GM18519 (cell line): Measurements from ENCODE around the gene MAP3K13.
"Not testable (repeated sequence)": the region's sequence is repeated elsewhere in the genome, so short reads cannot be mapped to it uniquely, and the experiment has no call there.

Experiments used
- ATAC-seq: cut with Tn5 transposase; IDR thresholded peaks from one replicate; pipeline ENCODE4 v1.9.1; 2021; ENCODE audit warnings: mild to moderate bottlenecking, moderate library complexity; ENCODE audit not compliant: unreplicated experiment, low FRiP score

MAP3K13 gene

DNA sequence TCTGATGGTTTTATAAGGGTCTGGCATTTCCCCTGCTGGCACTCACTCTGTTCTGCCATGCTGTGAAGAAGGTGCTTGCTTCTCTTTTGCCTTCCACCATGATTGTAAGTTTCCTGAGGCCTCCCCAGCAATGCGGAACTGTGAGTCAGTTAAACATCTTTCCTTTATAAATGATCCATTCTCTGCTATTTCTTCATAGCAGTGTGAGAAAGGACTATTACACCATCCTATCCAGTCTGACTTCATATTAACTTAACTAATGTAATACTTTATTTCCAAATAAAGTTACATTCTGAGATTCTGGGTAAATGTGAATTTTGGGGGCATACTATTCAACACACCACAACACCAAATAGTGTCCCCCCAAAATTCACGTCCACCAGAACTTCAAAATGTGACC is 22.2 kb upstream of the MAP3K13 start:
- ATAC-seq, result no peak

DNA sequence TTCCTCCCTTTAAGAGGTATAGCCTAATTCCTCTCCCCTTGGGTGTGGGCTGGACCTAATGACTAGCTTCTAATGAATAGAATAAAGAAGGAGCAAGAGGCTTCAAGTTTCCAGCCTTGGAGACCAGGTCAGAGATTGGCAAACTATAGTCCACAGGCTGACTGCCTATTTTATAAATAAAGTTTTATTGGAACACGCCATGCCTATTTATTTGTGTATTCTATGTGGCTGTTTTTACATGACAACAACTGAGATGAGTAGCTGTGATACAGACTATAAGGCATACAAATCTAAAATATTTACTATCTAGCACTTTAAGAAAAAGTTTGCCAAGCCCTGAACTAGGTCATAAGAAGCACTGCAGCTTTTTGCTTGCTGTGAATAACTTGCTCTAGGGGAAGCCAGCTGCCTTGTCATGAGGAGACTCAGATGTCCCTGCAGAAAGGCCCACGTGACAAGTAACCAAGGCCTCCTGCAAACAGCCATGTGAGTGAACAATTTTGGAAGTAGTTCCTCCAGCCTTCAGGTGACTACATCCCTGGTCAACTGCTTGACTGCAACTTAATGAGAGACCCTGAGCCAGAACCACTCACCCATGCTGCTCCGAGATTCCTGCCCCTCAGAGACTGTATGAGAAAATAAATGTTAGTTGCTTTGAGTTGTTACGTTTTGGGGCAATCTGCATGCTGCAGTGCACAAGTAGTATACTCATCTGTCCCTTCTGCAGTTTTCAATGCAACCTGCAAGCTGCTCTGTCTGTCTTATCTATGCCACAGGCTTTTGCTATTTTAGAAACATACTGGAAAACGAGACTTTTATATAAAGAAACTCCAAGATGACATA is 21.1 kb upstream of the MAP3K13 start:
- ATAC-seq, result no peak

GRCh38 chr3:185342459-185343174 is 20.3 kb upstream of the MAP3K13 start:
- ATAC-seq, result no peak

GRCh38 chr3:185347399-185347798 is 15.5 kb upstream of the MAP3K13 start:
- ATAC-seq, result no peak

GRCh38 chr3:185350841-185351240 is 12.1 kb upstream of the MAP3K13 start:
- no peak for ATAC-seq

DNA sequence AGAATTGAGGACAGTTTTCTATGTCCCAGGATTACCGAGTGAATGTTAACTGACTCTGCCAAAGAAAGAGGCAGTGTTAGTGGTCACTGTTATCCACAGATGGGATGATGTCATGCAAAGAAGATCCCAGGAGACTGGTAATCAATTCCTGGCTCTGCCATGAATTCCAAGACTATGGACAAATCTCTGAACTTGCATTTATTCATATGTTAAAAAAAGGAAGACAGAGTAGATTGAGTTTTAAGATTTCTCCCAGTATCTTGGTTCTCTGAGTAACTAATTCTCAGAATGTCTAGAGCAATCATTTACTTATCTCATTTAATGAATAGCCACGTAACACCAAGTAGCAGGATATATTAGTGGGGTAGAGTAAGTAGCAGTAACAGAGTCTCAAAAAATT is 11.5 kb upstream of the MAP3K13 start:
- ATAC-seq, result no peak

- ATAC-seq, result no peak
Observed at GRCh38 chr3:185353225-185353624, 9.7 kb upstream of the MAP3K13 start.

GRCh38 chr3:185353823-185354614 is 8.9 kb upstream of the MAP3K13 start:
- peak; percentile 96 for ATAC-seq

DNA sequence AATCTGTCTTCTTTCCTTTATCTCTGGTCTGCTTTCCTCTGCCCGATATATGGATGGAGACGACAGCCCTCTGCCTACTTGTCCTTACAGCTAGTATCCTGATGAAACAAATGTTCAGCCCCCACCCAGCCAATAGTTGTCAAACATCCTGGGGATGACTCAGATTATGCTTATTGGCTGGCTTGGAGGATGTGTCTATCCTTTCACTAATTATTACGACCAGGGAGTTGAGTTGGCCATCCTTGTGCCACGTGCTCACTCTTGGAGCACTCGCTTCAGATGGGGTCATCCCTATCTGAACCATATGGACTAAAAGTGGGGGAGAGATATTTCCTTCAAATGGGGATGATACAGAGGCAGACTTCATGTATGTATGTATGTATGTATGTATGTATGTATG is 6.4 kb upstream of the MAP3K13 start:
- no peak for ATAC-seq

- ATAC-seq, result no peak
Observed at GRCh38 chr3:185361920-185362319, 1.0 kb upstream of the MAP3K13 start.

DNA sequence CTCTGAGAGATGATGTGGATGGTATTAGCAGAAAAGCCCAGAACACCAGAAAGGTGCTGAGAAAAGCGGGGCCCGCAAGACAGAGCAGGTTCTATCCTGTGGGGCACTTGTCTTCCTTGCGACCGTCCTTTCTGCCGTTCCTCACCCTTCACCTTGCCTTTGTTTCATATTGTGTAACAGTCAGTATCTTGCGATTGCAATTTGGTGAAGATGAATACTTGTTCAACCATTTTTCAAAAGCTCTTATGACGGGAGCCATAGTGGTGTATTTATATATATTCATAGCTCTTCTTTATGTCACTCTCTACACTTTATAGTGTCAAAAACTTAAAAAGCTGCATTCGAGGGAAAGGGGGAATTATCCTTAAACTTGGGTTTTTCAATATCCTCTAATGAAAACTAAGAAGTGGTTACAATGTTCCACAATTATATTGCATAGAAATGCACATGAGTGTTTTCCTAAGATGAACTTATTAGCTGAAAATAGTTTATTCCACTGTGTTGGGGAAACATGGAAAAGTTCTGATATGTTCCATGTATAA is 797 bp downstream of the MAP3K13 start:
- no peak for ATAC-seq

DNA sequence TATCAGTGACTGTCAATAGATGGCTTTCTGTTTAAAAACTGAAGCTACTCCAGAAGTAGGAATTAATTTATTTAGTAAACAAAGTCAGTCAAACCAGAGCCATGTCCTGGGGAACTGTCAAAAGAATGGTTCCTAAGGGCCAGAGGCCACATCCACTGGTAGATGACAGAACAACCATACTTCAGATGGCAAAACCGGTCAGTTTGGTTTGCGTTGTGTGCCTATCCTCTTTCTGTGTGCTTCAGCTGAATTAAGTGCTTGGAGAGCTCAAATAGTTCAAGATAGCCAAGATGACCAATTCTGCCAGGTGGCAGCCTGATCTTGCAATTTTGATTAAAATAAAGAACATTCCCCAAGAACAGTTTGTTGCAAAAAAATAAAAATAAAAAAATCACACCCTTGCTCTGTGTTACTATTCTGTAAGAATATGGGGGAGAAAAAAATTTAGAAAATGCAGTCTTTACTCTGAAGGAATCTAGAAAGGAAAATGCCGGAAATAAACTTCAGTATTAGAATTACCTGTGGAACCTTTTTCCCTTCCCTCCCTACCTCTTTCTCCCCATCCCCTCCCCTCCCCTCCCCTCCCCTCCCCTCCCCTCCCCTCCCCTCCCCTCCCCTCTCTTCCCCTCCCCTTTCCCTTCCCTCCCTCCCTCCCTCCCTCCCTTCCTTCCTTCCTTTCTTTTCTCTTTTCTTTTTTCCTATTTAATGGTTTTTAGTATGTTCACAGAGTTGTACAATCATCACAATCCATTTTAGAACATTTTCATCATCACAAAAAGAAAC is 2.5 kb downstream of the MAP3K13 start:
- no peak for ATAC-seq

DNA sequence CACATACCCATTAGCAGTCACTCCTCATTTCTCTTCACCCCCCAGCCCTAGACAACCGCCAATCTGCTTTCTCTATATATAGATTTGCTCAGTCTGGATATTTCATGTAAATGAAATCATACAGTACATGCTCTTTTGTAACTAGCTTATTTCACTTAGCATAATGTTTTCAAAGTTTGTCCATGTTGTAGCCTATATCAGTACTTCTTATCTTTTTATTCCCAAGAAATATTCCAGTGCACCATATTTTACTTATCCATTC is 3.1 kb downstream of the MAP3K13 start:
- no peak for ATAC-seq

DNA sequence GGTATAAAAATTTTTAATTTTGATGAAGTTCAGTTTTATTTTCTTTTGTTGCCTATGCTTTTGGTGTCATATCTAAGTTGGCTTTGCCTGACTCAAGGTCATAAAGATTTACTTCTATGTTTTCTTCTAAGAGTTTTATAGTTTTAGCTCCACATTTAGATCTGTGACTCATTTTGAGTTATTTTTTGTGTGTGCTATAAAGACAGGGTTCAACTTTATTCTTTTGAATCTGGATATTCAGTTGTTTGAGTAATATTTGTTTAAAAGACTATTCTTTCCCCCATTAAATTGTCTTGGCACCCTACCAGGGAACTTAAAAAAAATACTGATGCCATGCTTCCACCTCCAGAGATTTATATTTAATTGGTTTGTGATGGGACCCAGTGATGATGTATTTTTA is 4.0 kb downstream of the MAP3K13 start:
- ATAC-seq, result no peak

GRCh38 chr3:185370349-185370748 is 7.4 kb downstream of the MAP3K13 start:
- ATAC-seq, result not testable (repeated sequence)

DNA sequence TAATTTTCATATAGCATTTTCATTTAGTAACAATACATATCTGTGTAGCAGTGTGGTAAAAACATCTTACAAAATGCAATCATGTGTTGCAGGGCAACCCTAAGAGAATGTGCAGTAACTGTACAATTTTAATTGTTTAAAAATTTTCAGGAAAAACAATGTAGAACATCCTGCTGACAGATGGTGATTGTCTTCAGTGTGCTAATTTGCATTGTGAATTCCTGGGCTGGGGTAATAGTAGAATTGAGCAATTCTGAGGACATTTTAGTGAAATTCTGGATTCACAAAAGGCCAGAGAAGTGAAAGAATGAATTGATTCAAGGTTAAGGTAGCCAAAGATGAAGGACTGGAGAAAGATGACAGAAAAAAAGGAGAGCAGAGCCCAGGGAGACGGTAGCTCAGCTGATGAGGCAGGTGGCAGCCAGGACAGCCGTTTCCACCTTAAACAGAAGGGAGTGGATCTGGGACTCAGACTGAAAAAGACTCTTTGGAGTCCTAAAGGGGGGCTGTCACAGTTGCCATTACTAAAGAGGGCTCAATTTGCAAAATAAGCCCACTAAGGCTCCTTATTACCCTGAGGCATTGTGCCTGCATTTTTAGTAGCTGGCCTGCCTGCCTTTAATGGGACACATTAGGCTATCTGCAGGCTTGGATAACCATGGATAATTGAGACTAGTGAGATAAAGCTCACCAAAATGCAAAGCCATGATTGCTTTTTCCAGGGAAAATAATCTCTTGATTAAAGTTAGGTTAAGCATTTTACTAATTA is 8.6 kb downstream of the MAP3K13 start:
- no peak for ATAC-seq

GRCh38 chr3:185381320-185382058 is 18.6 kb downstream of the MAP3K13 start:
- ATAC-seq, result no peak

- no peak for ATAC-seq
Observed at GRCh38 chr3:185382154-185382553, 19.2 kb downstream of the MAP3K13 start.

DNA sequence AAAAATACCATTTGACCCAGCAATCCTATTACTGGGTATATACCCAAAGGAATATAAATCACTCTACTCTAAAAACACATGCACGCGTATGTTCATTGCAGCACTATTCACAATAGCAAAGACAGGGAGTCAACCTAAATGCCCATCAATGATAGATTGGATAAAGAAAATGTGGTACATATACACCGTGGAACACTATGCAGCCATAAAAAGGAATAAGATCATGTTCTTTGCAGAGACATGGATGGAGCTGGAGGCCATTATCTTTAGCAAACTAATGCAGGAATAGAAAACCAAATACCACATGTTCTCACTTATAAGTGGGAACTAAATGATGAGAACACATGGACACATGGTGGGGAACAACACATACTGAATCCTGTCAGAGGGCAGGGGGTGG is 23.6 kb downstream of the MAP3K13 start:
- ATAC-seq, result not testable (repeated sequence)
